GM21576 (cell line): ENCODE data around the gene TMEM243.
"Not testable (repeated sequence)": the region's sequence is repeated elsewhere in the genome, so short reads cannot be mapped to it uniquely, and the experiment has no call there.

Source experiments
- ATAC-seq: cut with Tn5 transposase; IDR thresholded peaks from one replicate; pipeline ENCODE4 v1.9.1; 2021; ENCODE audit warnings: mild to moderate bottlenecking, moderate library complexity; ENCODE audit not compliant: unreplicated experiment

The TMEM243 gene

GRCh38 chr7:87213252-87213651 lies 6.3 kb downstream of the TMEM243 start:
- no peak for ATAC-seq

- ATAC-seq = no peak
Observed at GRCh38 chr7:87212498-87212897, 7.0 kb downstream of the TMEM243 start.

GRCh38 chr7:87210506-87210905 lies 9.0 kb downstream of the TMEM243 start:
- ATAC-seq = no peak

GRCh38 chr7:87209295-87209924 lies 10.1 kb downstream of the TMEM243 start:
- ATAC-seq = no peak

- ATAC-seq = no peak
Observed at GRCh38 chr7:87206361-87206760, 13.2 kb downstream of the TMEM243 start.

GRCh38 chr7:87205701-87206100 lies 13.8 kb downstream of the TMEM243 start:
- not testable (repeated sequence) for ATAC-seq

GRCh38 chr7:87204933-87205332 lies 14.6 kb downstream of the TMEM243 start:
- no peak for ATAC-seq

- ATAC-seq = not testable (repeated sequence)
Observed at GRCh38 chr7:87203929-87204328, 15.6 kb downstream of the TMEM243 start.

GRCh38 chr7:87202705-87203104 lies 16.8 kb downstream of the TMEM243 start:
- no peak for ATAC-seq

- ATAC-seq = no peak
Observed at GRCh38 chr7:87202208-87202607, 17.3 kb downstream of the TMEM243 start.

GRCh38 chr7:87199700-87200450 lies 19.7 kb downstream of the TMEM243 start:
- ATAC-seq = no peak

- no peak for ATAC-seq
Observed at GRCh38 chr7:87199241-87199640, 20.3 kb downstream of the TMEM243 start.

GRCh38 chr7:87193912-87194311 lies 25.6 kb downstream of the TMEM243 start:
- ATAC-seq = no peak

GRCh38 chr7:87192784-87193487 lies 26.6 kb downstream of the TMEM243 start:
- ATAC-seq = no peak

- no peak for ATAC-seq
Observed at GRCh38 chr7:87190783-87191182, 28.7 kb downstream of the TMEM243 start.

GRCh38 chr7:87188930-87189329 lies 30.6 kb downstream of the TMEM243 start:
- no peak for ATAC-seq

GRCh38 chr7:87187120-87187519 lies 32.4 kb downstream of the TMEM243 start:
- no peak for ATAC-seq

GRCh38 chr7:87179180-87179579 lies 40.4 kb downstream of the TMEM243 start:
- no peak for ATAC-seq

GRCh38 chr7:87178320-87178719 lies 41.2 kb downstream of the TMEM243 start:
- no peak for ATAC-seq

GRCh38 chr7:87173471-87173870 lies 46.1 kb downstream of the TMEM243 start:
- no peak for ATAC-seq

GRCh38 chr7:87171282-87171934 lies 48.1 kb downstream of the TMEM243 start:
- no peak for ATAC-seq
